ENCODE results near the gene FSIP2.
"Not testable (repeated sequence)": the region's sequence is repeated elsewhere in the genome, so short reads cannot be mapped to it uniquely, and the experiment has no call there.

DNA sequence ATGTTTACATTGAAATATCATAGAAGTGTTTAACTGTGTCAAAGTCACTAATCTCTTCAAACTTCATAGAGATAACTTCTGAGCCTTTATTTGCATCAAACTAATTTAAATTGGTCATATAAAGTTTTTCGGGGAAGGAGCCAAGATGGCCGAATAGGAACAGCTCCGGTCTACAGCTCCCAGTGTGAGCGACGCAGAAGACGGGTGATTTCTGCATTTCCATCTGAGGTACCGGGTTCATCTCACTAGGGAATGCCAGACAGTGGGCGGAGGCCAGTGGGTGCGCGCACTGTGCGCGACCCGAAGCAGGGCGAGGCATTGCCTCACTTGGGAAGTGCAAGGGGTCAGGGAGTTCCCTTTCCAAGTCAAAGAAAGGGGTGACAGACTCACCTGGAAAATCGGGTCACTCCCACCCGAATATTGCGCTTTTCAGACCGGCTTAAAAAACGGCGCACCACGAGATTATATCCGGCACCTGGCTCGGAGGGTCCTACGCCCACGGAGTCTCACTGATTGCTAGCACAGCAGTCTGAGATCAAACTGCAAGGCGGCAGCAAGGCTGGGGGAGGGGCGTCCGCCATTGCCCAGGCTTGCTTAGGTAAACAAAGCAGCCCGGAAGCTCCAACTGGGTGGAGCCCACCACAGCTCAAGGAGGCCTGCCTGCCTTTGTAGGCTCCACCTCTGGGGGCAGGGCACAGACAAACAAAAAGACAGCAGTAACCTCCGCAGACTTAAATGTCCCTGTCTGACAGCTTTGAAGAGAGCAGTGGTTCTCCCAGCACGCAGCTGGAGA, 126.1 kb downstream of the FSIP2 start:
- TF ChIP-seq, protein P1, sequence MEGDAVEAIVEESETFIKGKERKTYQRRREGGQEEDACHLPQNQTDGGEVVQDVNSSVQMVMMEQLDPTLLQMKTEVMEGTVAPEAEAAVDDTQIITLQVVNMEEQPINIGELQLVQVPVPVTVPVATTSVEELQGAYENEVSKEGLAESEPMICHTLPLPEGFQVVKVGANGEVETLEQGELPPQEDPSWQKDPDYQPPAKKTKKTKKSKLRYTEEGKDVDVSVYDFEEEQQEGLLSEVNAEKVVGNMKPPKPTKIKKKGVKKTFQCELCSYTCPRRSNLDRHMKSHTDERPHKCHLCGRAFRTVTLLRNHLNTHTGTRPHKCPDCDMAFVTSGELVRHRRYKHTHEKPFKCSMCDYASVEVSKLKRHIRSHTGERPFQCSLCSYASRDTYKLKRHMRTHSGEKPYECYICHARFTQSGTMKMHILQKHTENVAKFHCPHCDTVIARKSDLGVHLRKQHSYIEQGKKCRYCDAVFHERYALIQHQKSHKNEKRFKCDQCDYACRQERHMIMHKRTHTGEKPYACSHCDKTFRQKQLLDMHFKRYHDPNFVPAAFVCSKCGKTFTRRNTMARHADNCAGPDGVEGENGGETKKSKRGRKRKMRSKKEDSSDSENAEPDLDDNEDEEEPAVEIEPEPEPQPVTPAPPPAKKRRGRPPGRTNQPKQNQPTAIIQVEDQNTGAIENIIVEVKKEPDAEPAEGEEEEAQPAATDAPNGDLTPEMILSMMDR (IDR thresholded peaks at IDR 0.05): not testable (repeated sequence)
- not testable (repeated sequence) for TF ChIP-seq POLR2A, EP300, POLR2AphosphoS5 (IDR thresholded peaks at IDR 0.05)
